T47D (cell line): ENCODE results near the gene EVC.

Source experiments
- DNase-seq, 2 experiments: peaks; one replicate each; pipeline versions ENCODE4 v3.0.0 to v3.0.0-alpha.2; 2011 to 2012; ENCODE audit warnings: low read depth in 1 of 2, low spot score in 1 of 2
- JUND ChIP-seq: IDR thresholded peaks from 2 replicates; pipeline ENCODE4 v1.6.1; 2012; ENCODE audit warnings: low read depth
- in situ Hi-C: cut with HindIII; loops from 2 replicates; pipeline ENCODE4 v1.10.0; 2016; ENCODE audit warnings: low sequenced_read_pairs, low pct_unique_long_range_greater_than_20kb

Gene EVC

GRCh38 chr4:5812506-5813229, 101.7 kb downstream of the EVC start:
- in situ Hi-C loops = no loop called here
- no peak for TF ChIP-seq JUND
- peak; percentile 71 to 83 for DNase-seq

GRCh38 chr4:5813882-5814255, 102.9 kb downstream of the EVC start:
- TF ChIP-seq JUND = no peak
- no peak for DNase-seq
- in situ Hi-C loops = no loop called here

GRCh38 chr4:5814421-5814820, 103.4 kb downstream of the EVC start:
- no peak for TF ChIP-seq JUND
- DNase-seq = no peak
- in situ Hi-C loops = no loop called here

- DNase-seq = no peak
- TF ChIP-seq JUND = no peak
- in situ Hi-C loops = no loop called here
Observed at GRCh38 chr4:5815641-5816040, 104.6 kb downstream of the EVC start.

GRCh38 chr4:5816101-5816500, 105.1 kb downstream of the EVC start:
- TF ChIP-seq JUND = no peak
- in situ Hi-C loops = no loop called here
- DNase-seq = no peak

- DNase-seq = no peak
- no peak for TF ChIP-seq JUND
- in situ Hi-C loops = no loop called here
Observed at GRCh38 chr4:5816851-5817375, 105.9 kb downstream of the EVC start.

GRCh38 chr4:5821665-5822358, 110.8 kb downstream of the EVC start:
- DNase-seq = peak in 1 of 2 experiments; percentile 14
- in situ Hi-C loops = no loop called here
- TF ChIP-seq JUND = no peak

GRCh38 chr4:5822619-5823018, 111.6 kb downstream of the EVC start:
- in situ Hi-C loops = no loop called here

GRCh38 chr4:5823542-5824211, 112.7 kb downstream of the EVC start:
- in situ Hi-C loops = no loop called here
- no peak for DNase-seq
- TF ChIP-seq JUND = no peak

More at GRCh38 chr4:5822619-5823018, 111.6 kb downstream of the EVC start:
- DNase-seq = no peak
- no peak for TF ChIP-seq JUND

GRCh38 chr4:5824227-5824626, 113.2 kb downstream of the EVC start:
- DNase-seq = no peak
- no peak for TF ChIP-seq JUND
- in situ Hi-C loops = no loop called here

- in situ Hi-C loops = no loop called here
- TF ChIP-seq JUND = no peak
- peak; percentile 60 to 64 for DNase-seq
Observed at GRCh38 chr4:5824635-5825034, 113.6 kb downstream of the EVC start.

- no peak for TF ChIP-seq JUND
- in situ Hi-C loops = no loop called here
- no peak for DNase-seq
Observed at GRCh38 chr4:5825321-5826041, 114.5 kb downstream of the EVC start.
